Measurements from ENCODE around the gene SLFN14. TPM values are rescaled to one million over a fixed set of nuclear protein-coding genes. Genes with fewer than 3 reads are reported as not detected.
"Not testable (repeated sequence)": the region's sequence is repeated elsewhere in the genome, so short reads cannot be mapped to it uniquely, and the experiment has no call there.

The SLFN14 gene
- total RNA-seq, 1 experiment from 2014 or later, result not detected

DNA sequence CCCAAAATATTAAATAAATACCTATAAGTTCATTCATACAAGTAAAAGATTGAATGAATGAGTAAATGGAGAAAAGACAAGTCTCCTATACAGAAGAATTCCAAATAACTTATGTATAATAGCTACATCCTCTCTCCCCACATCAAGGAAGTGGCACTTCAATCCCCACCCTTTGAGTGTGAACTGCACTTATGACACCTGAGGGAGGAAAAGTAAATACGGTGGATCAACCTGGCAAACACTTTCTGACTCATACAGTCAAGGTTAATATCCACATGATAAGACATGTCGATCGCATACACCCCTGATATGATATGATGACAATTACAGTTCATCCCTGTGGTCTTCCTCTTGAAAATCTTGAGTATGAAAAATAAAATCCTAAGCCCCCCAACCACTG is 41.2 kb downstream of the SLFN14 start:
- TF ChIP-seq, protein P1, sequence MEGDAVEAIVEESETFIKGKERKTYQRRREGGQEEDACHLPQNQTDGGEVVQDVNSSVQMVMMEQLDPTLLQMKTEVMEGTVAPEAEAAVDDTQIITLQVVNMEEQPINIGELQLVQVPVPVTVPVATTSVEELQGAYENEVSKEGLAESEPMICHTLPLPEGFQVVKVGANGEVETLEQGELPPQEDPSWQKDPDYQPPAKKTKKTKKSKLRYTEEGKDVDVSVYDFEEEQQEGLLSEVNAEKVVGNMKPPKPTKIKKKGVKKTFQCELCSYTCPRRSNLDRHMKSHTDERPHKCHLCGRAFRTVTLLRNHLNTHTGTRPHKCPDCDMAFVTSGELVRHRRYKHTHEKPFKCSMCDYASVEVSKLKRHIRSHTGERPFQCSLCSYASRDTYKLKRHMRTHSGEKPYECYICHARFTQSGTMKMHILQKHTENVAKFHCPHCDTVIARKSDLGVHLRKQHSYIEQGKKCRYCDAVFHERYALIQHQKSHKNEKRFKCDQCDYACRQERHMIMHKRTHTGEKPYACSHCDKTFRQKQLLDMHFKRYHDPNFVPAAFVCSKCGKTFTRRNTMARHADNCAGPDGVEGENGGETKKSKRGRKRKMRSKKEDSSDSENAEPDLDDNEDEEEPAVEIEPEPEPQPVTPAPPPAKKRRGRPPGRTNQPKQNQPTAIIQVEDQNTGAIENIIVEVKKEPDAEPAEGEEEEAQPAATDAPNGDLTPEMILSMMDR (conservative IDR thresholded peaks at IDR 0.05), result no peak
- no peak for TF ChIP-seq EZH2 (IDR thresholded peaks at IDR 0.05; ENCODE audit: low read depth)
- CTCF ChIA-PET, result no interaction called here
- H3F3A ChIP-seq (ENCODE audit: insufficient read depth, low read depth), result no peaks in the 10 kb centered on the region
- no peaks in the 10 kb centered on the region for H3K79me2 ChIP-seq (ENCODE audit: low read depth)
- BruUV-seq (replicated peaks), result no TSS peak
- intact Hi-C loops (cut with micrococcal nuclease; ENCODE audit: unreplicated experiment), result no loop called here
- peaks cover 43% of the 10 kb centered on the region for H3K27me3 ChIP-seq (ENCODE audit: insufficient read depth, low read depth)
- H3K4me1 ChIP-seq (replicated peaks; ENCODE audit: insufficient read depth), result no peaks in the 10 kb centered on the region
- H2AFZ ChIP-seq, result no peak overlapping the region
- H4K20me1 ChIP-seq (ENCODE audit: insufficient read depth), result no peaks in the 10 kb centered on the region
- no peak overlapping the region for H3K27ac ChIP-seq
- H3K4me2 ChIP-seq, result no peak overlapping the region
- no peaks in the 10 kb centered on the region for H3K9me3 ChIP-seq (ENCODE audit: insufficient read depth, low read depth)
- no peaks in the 10 kb centered on the region for H3K9me2 ChIP-seq (ENCODE audit: insufficient read depth)
- POLR2A ChIA-PET (ENCODE audit: unreplicated experiment), result no interaction called here
- peak in 1 of 2 experiments; percentile 39 for DNase-seq
- H3K36me3 ChIP-seq (ENCODE audit: low read depth), result no peaks in the 10 kb centered on the region
- H3K4me3 ChIP-seq, result no peak overlapping the region

DNA sequence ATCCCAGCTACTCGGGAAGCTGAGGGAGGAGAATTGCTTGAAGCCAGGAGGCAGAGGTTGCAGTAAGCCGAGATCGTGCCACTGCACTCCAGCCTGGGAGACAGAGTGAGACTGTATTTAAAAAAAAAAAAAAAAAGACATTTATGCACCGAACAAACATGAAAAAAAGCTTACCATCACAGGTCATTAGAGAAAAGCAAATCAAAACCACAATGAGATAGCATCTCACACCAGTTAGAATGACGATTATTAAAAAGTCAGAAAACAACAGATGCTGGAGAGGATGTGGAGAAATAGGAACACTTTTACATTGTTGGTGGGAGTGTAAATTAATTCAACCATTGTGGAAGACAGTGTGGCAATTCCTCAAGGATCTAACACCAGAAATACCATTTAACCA is 42.2 kb downstream of the SLFN14 start:
- H3K4me3 ChIP-seq; POLR2A ChIA-PET (ENCODE audit: unreplicated experiment); H3K27ac ChIP-seq; H3K9me2 ChIP-seq (ENCODE audit: insufficient read depth); CTCF ChIA-PET; H3F3A ChIP-seq (ENCODE audit: insufficient read depth, low read depth); H4K20me1 ChIP-seq (ENCODE audit: insufficient read depth); H3K79me2 ChIP-seq (ENCODE audit: low read depth); DNase-seq; intact Hi-C loops (cut with micrococcal nuclease; ENCODE audit: unreplicated experiment); BruUV-seq (replicated peaks); H3K9me3 ChIP-seq (ENCODE audit: insufficient read depth, low read depth); H2AFZ ChIP-seq; H3K4me2 ChIP-seq; H3K4me1 ChIP-seq (replicated peaks; ENCODE audit: insufficient read depth); H3K36me3 ChIP-seq (ENCODE audit: low read depth): not testable (repeated sequence)
- H3K27me3 ChIP-seq (ENCODE audit: insufficient read depth, low read depth), result peaks cover 45% of the 10 kb centered on the region

DNA sequence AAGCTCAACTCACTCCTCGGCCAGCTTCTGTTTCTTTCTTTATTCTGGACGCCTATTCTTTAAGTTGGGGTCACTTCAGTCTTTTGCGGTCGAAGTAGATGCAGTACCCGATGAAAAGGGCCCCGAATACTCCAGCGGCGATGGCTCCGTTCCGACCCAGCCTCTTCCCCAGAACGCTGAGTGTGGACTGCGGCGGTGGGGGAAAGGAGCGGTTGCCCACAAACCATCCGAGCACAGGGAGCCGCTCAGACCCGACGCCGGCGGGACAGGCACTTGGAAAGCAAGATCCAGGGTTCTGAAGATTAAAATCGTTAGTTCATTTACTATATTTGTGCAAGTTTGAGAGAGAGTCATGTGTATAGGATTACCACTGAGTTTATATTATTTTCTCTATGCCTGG is 45.6 kb downstream of the SLFN14 start:
- Histone ChIP-seq H3K79me2 (ENCODE audit: low read depth) (no peaks in the 10 kb centered on the region), H3K36me3 (ENCODE audit: low read depth) (no peaks in the 10 kb centered on the region), H3K27me3 (ENCODE audit: insufficient read depth, low read depth) (peaks cover 60% of the 10 kb centered on the region), H3K4me1 (replicated peaks; ENCODE audit: insufficient read depth) (no peaks in the 10 kb centered on the region), H4K20me1 (ENCODE audit: insufficient read depth) (no peaks in the 10 kb centered on the region), H3K4me3 (no peak overlapping the region), H3K4me2 (no peak overlapping the region), H3K9me2 (ENCODE audit: insufficient read depth) (no peaks in the 10 kb centered on the region), H3K27ac (no peak overlapping the region), H2AFZ (no peak overlapping the region), H3F3A (ENCODE audit: insufficient read depth, low read depth) (no peaks in the 10 kb centered on the region), H3K9me3 (ENCODE audit: insufficient read depth, low read depth) (no peaks in the 10 kb centered on the region)
- no peak for DNase-seq
- no peak for TF ChIP-seq EZH2 (IDR thresholded peaks at IDR 0.05; ENCODE audit: low read depth)
- TF ChIP-seq, protein P1 (conservative IDR thresholded peaks at IDR 0.05), result no peak
- BruUV-seq (replicated peaks), result no TSS peak
- POLR2A ChIA-PET (ENCODE audit: unreplicated experiment), result no interaction called here
- CTCF ChIA-PET, result no interaction called here
- intact Hi-C loops (cut with micrococcal nuclease; ENCODE audit: unreplicated experiment), result no loop called here

DNA sequence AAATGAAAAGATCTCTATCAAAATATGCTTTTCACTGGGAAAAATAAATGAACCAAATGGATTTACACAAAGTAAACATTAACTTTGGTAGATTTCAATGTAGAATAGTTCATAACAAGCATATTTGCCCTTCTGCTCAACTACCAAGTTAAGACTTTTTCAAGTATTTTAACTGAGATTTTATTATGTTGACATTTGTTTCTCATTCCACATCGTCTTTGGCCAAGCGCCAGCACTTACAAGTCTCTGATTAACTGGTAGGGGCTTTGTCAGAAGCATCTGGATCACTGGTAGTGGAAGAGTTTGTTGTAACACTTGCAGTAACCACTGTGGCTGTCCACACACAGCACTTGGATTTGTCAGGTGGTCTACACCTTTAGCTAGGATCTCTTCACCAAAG is 46.1 kb downstream of the SLFN14 start:
- Histone ChIP-seq H2AFZ (no peak overlapping the region), H3K27ac (no peak overlapping the region), H3F3A (ENCODE audit: insufficient read depth, low read depth) (no peaks in the 10 kb centered on the region), H3K4me1 (replicated peaks; ENCODE audit: insufficient read depth) (no peaks in the 10 kb centered on the region), H4K20me1 (ENCODE audit: insufficient read depth) (no peaks in the 10 kb centered on the region), H3K9me3 (ENCODE audit: insufficient read depth, low read depth) (no peaks in the 10 kb centered on the region), H3K9me2 (ENCODE audit: insufficient read depth) (no peaks in the 10 kb centered on the region), H3K4me3 (no peak overlapping the region), H3K79me2 (ENCODE audit: low read depth) (no peaks in the 10 kb centered on the region), H3K27me3 (ENCODE audit: insufficient read depth, low read depth) (peaks cover 63% of the 10 kb centered on the region), H3K36me3 (ENCODE audit: low read depth) (no peaks in the 10 kb centered on the region), H3K4me2 (no peak overlapping the region)
- ChIA-PET POLR2A (ENCODE audit: unreplicated experiment) (no interaction called here), CTCF (no interaction called here)
- TF ChIP-seq, protein P1 (conservative IDR thresholded peaks at IDR 0.05), result no peak
- no peak for TF ChIP-seq EZH2 (IDR thresholded peaks at IDR 0.05; ENCODE audit: low read depth)
- no peak for DNase-seq
- no TSS peak for BruUV-seq (replicated peaks)
- intact Hi-C loops (cut with micrococcal nuclease; ENCODE audit: unreplicated experiment), result no loop called here
